K562 (cell line): ENCODE data around the gene BCL2L12. TPM values are rescaled to one million over a fixed set of nuclear protein-coding genes. Genes with fewer than 3 reads are reported as not detected.

Source experiments
- DDX20 ChIP-seq: fragments of 450-650 bp; IDR thresholded peaks from 2 replicates; pipeline ENCODE4 v1.6.1; 2016; ENCODE audit warnings: missing genetic modification characterization, low read depth, mild to moderate bottlenecking, missing compliant biosample characterization, moderate library complexity
- FOXJ3 ChIP-seq: sonication (generic); formaldehyde crosslinking; IDR thresholded peaks from 2 replicates; pipeline ENCODE4 v1.4.0; 2020; ENCODE audit warnings: mild to moderate bottlenecking, missing genetic modification reagents
- HMBOX1 ChIP-seq: sonication (generic); IDR thresholded peaks from 2 replicates; pipeline ENCODE4 v1.6.1; 2016
- KLF16 ChIP-seq: IDR thresholded peaks from 2 replicates; pipeline ENCODE4 v1.6.1; 2016; ENCODE audit warnings: antibody characterized with exemption
- MITF ChIP-seq: IDR thresholded peaks from 2 replicates; pipeline ENCODE4 v1.6.1; 2014; ENCODE audit warnings: antibody characterized with exemption
- NR2F6 ChIP-seq: fragments of 450-650 bp; formaldehyde crosslinking; IDR thresholded peaks from 2 replicates; pipeline ENCODE4 v1.4.0; 2020; ENCODE audit warnings: mild to moderate bottlenecking
- PML ChIP-seq: IDR thresholded peaks from 2 replicates; pipeline ENCODE4 v1.6.1; 2012; ENCODE audit warnings: low read length, inconsistent platforms
- POLR2B ChIP-seq: fragments of 450-650 bp; IDR thresholded peaks from 2 replicates; pipeline ENCODE4 v1.6.1; 2018; ENCODE audit warnings: low read depth; ENCODE audit not compliant: partially characterized antibody
- PRPF4 ChIP-seq: fragments of 200-400 bp; formaldehyde crosslinking; IDR thresholded peaks from one replicate; pipeline ENCODE4 v1.6.1; 2017; ENCODE audit warnings: low read length, low read depth, mild to moderate bottlenecking; ENCODE audit not compliant: insufficient read depth, poor library complexity, severe bottlenecking
- SRSF9 ChIP-seq: fragments of 200-400 bp; formaldehyde crosslinking; IDR thresholded peaks from 2 replicates; pipeline ENCODE4 v1.6.1; 2017; ENCODE audit warnings: low read depth, low read length, borderline replicate concordance
- TBL1XR1 ChIP-seq, 2 experiments: IDR thresholded peaks; 2 replicates each; pipeline ENCODE4 v1.6.1; 2012; ENCODE audit warnings: improper control_type of control experiment in 2 of 2, low read length in 2 of 2, mild to moderate bottlenecking in 1 of 2
- TBP ChIP-seq: optimal IDR thresholded peaks from 2 replicates; pipeline ENCODE3; 2011; ENCODE audit warnings: low read depth, low read length, improper control_type of control experiment
- TRIM24 ChIP-seq, 2 experiments: fragments of 450-650 bp; IDR thresholded peaks; 2 replicates each; pipeline ENCODE4 v1.6.1; 2016
- VEZF1 ChIP-seq: fragments of 200-800 bp; sonication (Bioruptor generic); IDR thresholded peaks from 2 replicates; pipeline ENCODE4 v1.6.1; 2017; ENCODE audit warnings: missing genetic modification characterization, missing compliant biosample characterization
- YBX1 ChIP-seq: fragments of 450-650 bp; IDR thresholded peaks from 2 replicates; pipeline ENCODE4 v1.7.1; 2016; ENCODE audit warnings: mild to moderate bottlenecking
- ZKSCAN3 ChIP-seq: fragments of 250-450 bp; sonication (Bioruptor Pico); IDR thresholded peaks from 2 replicates; pipeline ENCODE4 v1.4.0; 2020
- ZMIZ1 ChIP-seq, 2 experiments: fragments of 150-350 bp in 1 of 2; IDR thresholded peaks; 2 replicates each; pipeline ENCODE4 v1.6.1; 2012 to 2016; ENCODE audit warnings: low read depth in 2 of 2, low read length in 2 of 2, mild to moderate bottlenecking in 1 of 2, moderate library complexity in 1 of 2
- ZNF217 ChIP-seq: sonication (generic); formaldehyde crosslinking; IDR thresholded peaks from 2 replicates; pipeline ENCODE4 v1.8.0; 2022; ENCODE audit warnings: mild to moderate bottlenecking, missing genetic modification reagents
- ZNF239 ChIP-seq: fragments of 250-450 bp; sonication (Bioruptor Pico); IDR thresholded peaks from 2 replicates; pipeline ENCODE4 v1.4.0; 2020; ENCODE audit warnings: mild to moderate bottlenecking
- ZNF253 ChIP-seq: fragments of 250-450 bp; sonication (Bioruptor Pico); conservative IDR thresholded peaks from 2 replicates; pipeline ENCODE4 v1.6.1; 2021; ENCODE audit warnings: mild to moderate bottlenecking
- ZNF311 ChIP-seq: fragments of 250-450 bp; sonication (Bioruptor Pico); IDR thresholded peaks from 2 replicates; pipeline ENCODE4 v1.4.0; 2020; ENCODE audit warnings: mild to moderate bottlenecking, moderate library complexity
- ZNF668 ChIP-seq: fragments of 250-450 bp; sonication (Bioruptor Pico); IDR thresholded peaks from 2 replicates; pipeline ENCODE4 v1.8.0; 2022; ENCODE audit warnings: mild to moderate bottlenecking, inconsistent platforms
- ZNF76 ChIP-seq: fragments of 250-450 bp; sonication (Bioruptor Pico); IDR thresholded peaks from 2 replicates; pipeline ENCODE4 v1.4.0; 2020; ENCODE audit warnings: mild to moderate bottlenecking, moderate library complexity, borderline replicate concordance
- polyA plus RNA-seq, 8 experiments: library from polyadenylated mRNA; depleted of rRNA in 4 of 8; stranded (reverse) in 5 of 8; unstranded in 3 of 8; fragments of >200 nt; fragmentation: Nextera tagmentation in 2 of 8; fragmentation: Illumina TruSeq in 1 of 8; extraction: Ambion mirVana in 2 of 8; extraction: Trizol in 1 of 8; gene quantifications; 2 replicates each; pipeline versions ENCODE4 v1.2.1 to v1.2.3, GENCODE V29; 2011 to 2014; ENCODE audit warnings: inconsistent platforms in 1 of 8, missing spikeins in 1 of 8
- total RNA-seq, 7 experiments: library from RNA; depleted of rRNA in 6 of 7; stranded (reverse); fragments of >200 nt in 6 of 7; fragmentation: Illumina TruSeq in 2 of 7; extraction: Trizol in 2 of 7; gene quantifications; 2 replicates each; pipeline versions ENCODE4 v1.2.1 to v1.2.3, GENCODE V29; 2011 to 2021; ENCODE audit warnings: low replicate concordance in 1 of 7

The BCL2L12 gene
- total and polyA plus RNA-seq, 9 of the 15 experiments (the other 6 are each of a cell fraction or from before 2014, with no cell fraction given) = 7.4 to 263 (median 81.2) TPM

- TF ChIP-seq ZNF239 (CRISPR knock-in tag) = no peak
- no peak for TF ChIP-seq ZKSCAN3 (CRISPR knock-in tag)
- TF ChIP-seq TBL1XR1 (IDR thresholded peaks at IDR 0.05; ENCODE audit: low read length in 2 of 2) = 0 out of 4 replicates have a peak, but pooled peaks of 1 of the 2 experiments have one; percentile 62
- no peak for TF ChIP-seq DDX20 (tag)
- TF ChIP-seq KLF16 = no peak
- no peak for TF ChIP-seq TRIM24 (IDR thresholded peaks at IDR 0.05)
- no peak for TF ChIP-seq FOXJ3
- TF ChIP-seq PML = peak; percentile 62
- peak; percentile 86 for TF ChIP-seq VEZF1 (CRISPR knock-in tag)
- no peak for TF ChIP-seq ZNF253 (CRISPR knock-in tag)
- TF ChIP-seq NR2F6 = no peak
- TF ChIP-seq MITF = no peak
- no peak for TF ChIP-seq ZMIZ1 (IDR thresholded peaks at IDR 0.05; ENCODE audit: low read depth in 2 of 2, low read length in 2 of 2)
- peak; percentile 88 for TF ChIP-seq POLR2B
- TF ChIP-seq ZNF217 (CRISPR knock-in tag) = no peak
- TF ChIP-seq TBP = peak; percentile 59
- TF ChIP-seq PRPF4 = no peak
- no peak for TF ChIP-seq SRSF9
- no peak for TF ChIP-seq YBX1
- TF ChIP-seq ZNF311 (CRISPR knock-in tag) = no peak
- TF ChIP-seq ZNF76 (CRISPR knock-in tag) = no peak
- no peak for TF ChIP-seq ZNF668 (CRISPR knock-in tag)
- no peak for TF ChIP-seq HMBOX1
These were observed 23.8 kb upstream of the BCL2L12 start, which contains the start of gene SCAF1 (continued) for GRCh38 chr19:49641688-49642491.
